ENCODE results near the gene NRXN2.

NRXN2 gene

GRCh38 chr11:64696045-64696444 lies 27.0 kb downstream of the NRXN2 start:
- Histone ChIP-seq H3K4me1 (ENCODE audit: insufficient read depth, low read length) (no peaks in the 10 kb centered on the region), H3K9me3 (ENCODE audit: control insufficient read depth, insufficient read depth, low read length) (no peaks in the 10 kb centered on the region), H3K9ac (ENCODE audit: low read depth, low read length) (no peak overlapping the region), H3K36me3 (ENCODE audit: insufficient read depth, low read length) (no peaks in the 10 kb centered on the region)

- no peaks in the 10 kb centered on the region for H3K4me1 ChIP-seq (ENCODE audit: insufficient read depth, low read length)
- H3K9me3 ChIP-seq (ENCODE audit: control insufficient read depth, insufficient read depth, low read length): no peaks in the 10 kb centered on the region
- no peaks in the 10 kb centered on the region for H3K36me3 ChIP-seq (ENCODE audit: insufficient read depth, low read length)
- no peak overlapping the region for H3K9ac ChIP-seq (ENCODE audit: low read depth, low read length)
These were observed 27.4 kb downstream of the NRXN2 start for GRCh38 chr11:64695548-64695947.

- Histone ChIP-seq H3K36me3 (ENCODE audit: insufficient read depth, low read length) (no peaks in the 10 kb centered on the region), H3K4me1 (ENCODE audit: insufficient read depth, low read length) (no peaks in the 10 kb centered on the region), H3K9ac (ENCODE audit: low read depth, low read length) (no peak overlapping the region), H3K9me3 (ENCODE audit: control insufficient read depth, insufficient read depth, low read length) (no peaks in the 10 kb centered on the region)
These were observed 28.1 kb downstream of the NRXN2 start for GRCh38 chr11:64694821-64695365.

GRCh38 chr11:64694026-64694755 lies 28.8 kb downstream of the NRXN2 start:
- Histone ChIP-seq H3K9ac (ENCODE audit: low read depth, low read length) (no peak overlapping the region), H3K4me1 (ENCODE audit: insufficient read depth, low read length) (no peaks in the 10 kb centered on the region), H3K36me3 (ENCODE audit: insufficient read depth, low read length) (no peaks in the 10 kb centered on the region), H3K9me3 (ENCODE audit: control insufficient read depth, insufficient read depth, low read length) (no peaks in the 10 kb centered on the region)

GRCh38 chr11:64692764-64693331 lies 30.1 kb downstream of the NRXN2 start:
- H3K9ac ChIP-seq (ENCODE audit: low read depth, low read length): no peak overlapping the region
- H3K36me3 ChIP-seq (ENCODE audit: insufficient read depth, low read length): no peaks in the 10 kb centered on the region
- no peaks in the 10 kb centered on the region for H3K9me3 ChIP-seq (ENCODE audit: control insufficient read depth, insufficient read depth, low read length)
- 0 out of 2 replicates have a peak, but pooled peaks cover 4% of the 10 kb centered on the region for H3K4me1 ChIP-seq (ENCODE audit: insufficient read depth, low read length)

GRCh38 chr11:64691543-64691942 lies 31.5 kb downstream of the NRXN2 start:
- Histone ChIP-seq H3K9ac (ENCODE audit: low read depth, low read length) (no peak overlapping the region), H3K9me3 (ENCODE audit: control insufficient read depth, insufficient read depth, low read length) (no peaks in the 10 kb centered on the region), H3K4me1 (ENCODE audit: insufficient read depth, low read length) (0 out of 2 replicates have a peak, but pooled peaks cover 5% of the 10 kb centered on the region), H3K36me3 (ENCODE audit: insufficient read depth, low read length) (no peaks in the 10 kb centered on the region)

- Histone ChIP-seq H3K36me3 (ENCODE audit: insufficient read depth, low read length) (no peaks in the 10 kb centered on the region), H3K9me3 (ENCODE audit: control insufficient read depth, insufficient read depth, low read length) (no peaks in the 10 kb centered on the region), H3K9ac (ENCODE audit: low read depth, low read length) (no peak overlapping the region), H3K4me1 (ENCODE audit: insufficient read depth, low read length) (0 out of 2 replicates have a peak, but pooled peaks cover 5% of the 10 kb centered on the region)
These were observed 32.8 kb downstream of the NRXN2 start for GRCh38 chr11:64690235-64690634.

- no peaks in the 10 kb centered on the region for H3K9me3 ChIP-seq (ENCODE audit: control insufficient read depth, insufficient read depth, low read length)
- H3K36me3 ChIP-seq (ENCODE audit: insufficient read depth, low read length): no peaks in the 10 kb centered on the region
- 0 out of 2 replicates have a peak, but pooled peaks cover 5% of the 10 kb centered on the region for H3K4me1 ChIP-seq (ENCODE audit: insufficient read depth, low read length)
- H3K9ac ChIP-seq (ENCODE audit: low read depth, low read length): peak overlapping the region; percentile 82
These were observed 34.4 kb downstream of the NRXN2 start for GRCh38 chr11:64688534-64688982.

- Histone ChIP-seq H3K36me3 (ENCODE audit: insufficient read depth, low read length) (no peaks in the 10 kb centered on the region), H3K4me1 (ENCODE audit: insufficient read depth, low read length) (0 out of 2 replicates have a peak, but pooled peaks cover 5% of the 10 kb centered on the region), H3K9me3 (ENCODE audit: control insufficient read depth, insufficient read depth, low read length) (no peaks in the 10 kb centered on the region), H3K9ac (ENCODE audit: low read depth, low read length) (no peak overlapping the region; the same call in 1 of the 2 replicates)
These were observed 35.1 kb downstream of the NRXN2 start for GRCh38 chr11:64687643-64688533.

- no peak overlapping the region for H3K9ac ChIP-seq (ENCODE audit: low read depth, low read length)
- H3K4me1 ChIP-seq (ENCODE audit: insufficient read depth, low read length): 0 out of 2 replicates have a peak, but pooled peaks cover 5% of the 10 kb centered on the region
- H3K36me3 ChIP-seq (ENCODE audit: insufficient read depth, low read length): no peaks in the 10 kb centered on the region
- no peaks in the 10 kb centered on the region for H3K9me3 ChIP-seq (ENCODE audit: control insufficient read depth, insufficient read depth, low read length)
These were observed 35.8 kb downstream of the NRXN2 start for GRCh38 chr11:64687204-64687603.

- Histone ChIP-seq H3K9ac (ENCODE audit: low read depth, low read length) (no peak overlapping the region), H3K9me3 (ENCODE audit: control insufficient read depth, insufficient read depth, low read length) (no peaks in the 10 kb centered on the region)
These were observed 36.4 kb downstream of the NRXN2 start for GRCh38 chr11:64686466-64687170.

GRCh38 chr11:64685536-64685935 lies 37.5 kb downstream of the NRXN2 start:
- Histone ChIP-seq H3K4me1 (ENCODE audit: insufficient read depth, low read length) (0 out of 2 replicates have a peak, but pooled peaks cover 5% of the 10 kb centered on the region), H3K9me3 (ENCODE audit: control insufficient read depth, insufficient read depth, low read length) (no peaks in the 10 kb centered on the region), H3K9ac (ENCODE audit: low read depth, low read length) (no peak overlapping the region), H3K36me3 (ENCODE audit: insufficient read depth, low read length) (no peaks in the 10 kb centered on the region)

More at GRCh38 chr11:64686466-64687170, 36.4 kb downstream of the NRXN2 start:
- Histone ChIP-seq H3K36me3 (ENCODE audit: insufficient read depth, low read length) (no peaks in the 10 kb centered on the region), H3K4me1 (ENCODE audit: insufficient read depth, low read length) (0 out of 2 replicates have a peak, but pooled peaks cover 5% of the 10 kb centered on the region)

- 0 out of 2 replicates have a peak, but pooled peaks cover 5% of the 10 kb centered on the region for H3K4me1 ChIP-seq (ENCODE audit: insufficient read depth, low read length)
- H3K9me3 ChIP-seq (ENCODE audit: control insufficient read depth, insufficient read depth, low read length): no peaks in the 10 kb centered on the region
- no peaks in the 10 kb centered on the region for H3K36me3 ChIP-seq (ENCODE audit: insufficient read depth, low read length)
- no peak overlapping the region for H3K9ac ChIP-seq (ENCODE audit: low read depth, low read length)
These were observed 38.6 kb downstream of the NRXN2 start for GRCh38 chr11:64684357-64684756.
